HFF-Myc (cell line): ENCODE measurements around the gene SARM1.

ENCODE experiments used
- DNase-seq: peaks from one replicate; pipeline ENCODE4 v3.0.0-alpha.2; 2011; ENCODE audit warnings: low read depth; ENCODE audit errors: extremely low read depth
- H3K4me3 ChIP-seq: replicated peaks from 2 replicates; pipeline ENCODE4 v1.5.1; 2011; ENCODE audit warnings: low read depth, mild to moderate bottlenecking, control low read depth, low read length
- TF ChIP-seq, protein P1 (sequence below): IDR thresholded peaks from 2 replicates; pipeline ENCODE4 v1.5.1; 2012; ENCODE audit warnings: mild to moderate bottlenecking, low read depth, low read length, control low read depth; ENCODE audit errors: missing control alignments

SARM1 gene

DNA sequence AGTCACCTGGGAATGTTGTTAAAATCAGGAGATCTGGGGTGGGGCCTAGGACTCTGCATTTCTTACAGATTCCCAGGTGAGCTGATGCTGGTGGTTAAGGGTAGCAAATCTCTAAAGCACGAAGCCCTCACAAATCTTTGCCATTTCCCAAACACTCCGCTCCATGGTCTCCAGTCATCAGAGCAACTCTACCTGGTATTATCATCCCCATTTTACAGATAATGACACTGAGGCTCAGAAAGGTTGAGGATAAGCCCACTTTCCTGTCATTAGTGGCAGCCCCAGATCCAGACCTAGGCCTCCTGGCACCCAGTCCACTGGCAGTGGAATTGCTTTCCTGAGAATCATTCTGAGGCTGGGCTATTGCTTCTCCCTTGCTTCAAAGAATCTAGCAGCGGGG is 25.8 kb downstream of the SARM1 start:
- no peak overlapping the region for H3K4me3 ChIP-seq

DNA sequence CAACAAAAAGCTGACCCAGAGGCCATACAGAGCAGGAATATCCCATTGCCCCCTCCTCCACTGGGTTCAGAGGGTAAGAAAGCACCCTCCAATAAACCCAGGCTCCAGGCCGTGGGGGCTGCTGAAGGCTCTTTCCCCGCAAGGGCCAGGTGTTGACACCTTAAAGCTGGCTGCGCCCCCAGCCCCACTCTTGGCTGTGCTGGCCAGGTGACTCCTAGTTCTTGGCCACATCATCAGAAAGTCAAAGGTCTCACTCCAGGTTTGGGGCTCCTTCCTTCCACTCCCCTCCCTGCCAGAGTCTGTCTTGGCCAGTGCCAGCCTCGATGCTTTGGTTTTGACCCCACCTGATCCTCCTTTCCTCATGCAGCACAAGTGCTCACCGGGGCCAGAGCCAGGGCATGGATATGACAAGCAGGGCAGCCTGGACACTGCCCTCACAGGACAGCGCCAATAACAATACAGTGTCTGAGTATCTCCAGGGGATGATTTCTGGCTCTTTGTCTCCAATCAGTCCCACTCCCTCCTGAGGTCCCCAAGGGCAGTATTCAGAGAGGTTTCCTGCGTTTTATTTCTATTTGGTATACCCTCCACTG is 26.3 kb downstream of the SARM1 start:
- no peak overlapping the region for H3K4me3 ChIP-seq
- TF ChIP-seq, protein P1, sequence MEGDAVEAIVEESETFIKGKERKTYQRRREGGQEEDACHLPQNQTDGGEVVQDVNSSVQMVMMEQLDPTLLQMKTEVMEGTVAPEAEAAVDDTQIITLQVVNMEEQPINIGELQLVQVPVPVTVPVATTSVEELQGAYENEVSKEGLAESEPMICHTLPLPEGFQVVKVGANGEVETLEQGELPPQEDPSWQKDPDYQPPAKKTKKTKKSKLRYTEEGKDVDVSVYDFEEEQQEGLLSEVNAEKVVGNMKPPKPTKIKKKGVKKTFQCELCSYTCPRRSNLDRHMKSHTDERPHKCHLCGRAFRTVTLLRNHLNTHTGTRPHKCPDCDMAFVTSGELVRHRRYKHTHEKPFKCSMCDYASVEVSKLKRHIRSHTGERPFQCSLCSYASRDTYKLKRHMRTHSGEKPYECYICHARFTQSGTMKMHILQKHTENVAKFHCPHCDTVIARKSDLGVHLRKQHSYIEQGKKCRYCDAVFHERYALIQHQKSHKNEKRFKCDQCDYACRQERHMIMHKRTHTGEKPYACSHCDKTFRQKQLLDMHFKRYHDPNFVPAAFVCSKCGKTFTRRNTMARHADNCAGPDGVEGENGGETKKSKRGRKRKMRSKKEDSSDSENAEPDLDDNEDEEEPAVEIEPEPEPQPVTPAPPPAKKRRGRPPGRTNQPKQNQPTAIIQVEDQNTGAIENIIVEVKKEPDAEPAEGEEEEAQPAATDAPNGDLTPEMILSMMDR, result no peak
- no peak for DNase-seq

More for the DNA sequence above, 25.8 kb downstream of the SARM1 start:
- DNase-seq, result no peak
- TF ChIP-seq, protein P1, result no peak

DNA sequence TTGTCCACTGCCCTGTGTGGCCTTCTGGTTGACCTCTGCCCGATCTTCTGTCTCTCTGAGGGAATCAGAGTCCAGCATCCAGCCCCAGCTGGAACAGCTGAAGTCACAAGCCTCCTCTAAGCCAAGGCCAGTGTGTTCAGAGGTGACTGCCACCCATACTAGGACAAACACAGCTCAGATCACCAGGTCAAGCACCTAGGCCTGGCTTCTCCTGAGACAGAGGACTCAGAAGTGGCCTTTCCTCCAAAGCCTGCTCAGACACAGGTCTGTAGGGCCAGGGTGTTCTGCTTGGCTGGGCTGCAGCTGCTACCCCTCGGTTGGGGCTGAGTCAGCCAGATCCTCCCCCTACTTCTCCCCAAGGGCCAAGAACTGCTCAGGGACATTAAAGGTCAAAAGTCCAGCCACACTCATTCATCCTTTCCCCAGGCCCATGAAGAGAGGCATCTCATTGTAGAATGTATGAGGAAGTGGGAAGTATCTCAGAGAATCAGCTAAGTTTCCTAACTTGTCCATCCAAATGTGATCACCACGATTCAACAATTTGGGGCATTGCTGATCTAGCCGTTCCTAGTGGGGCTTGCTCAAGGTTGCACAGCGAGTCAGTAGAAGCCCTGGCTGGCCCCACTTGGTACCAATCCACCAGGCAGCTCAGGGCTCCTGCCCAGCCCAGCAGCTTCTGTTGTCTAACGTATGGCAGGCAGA is 26.9 kb downstream of the SARM1 start:
- no peak overlapping the region for H3K4me3 ChIP-seq
- DNase-seq, result no peak
- TF ChIP-seq, protein P1, result no peak

DNA sequence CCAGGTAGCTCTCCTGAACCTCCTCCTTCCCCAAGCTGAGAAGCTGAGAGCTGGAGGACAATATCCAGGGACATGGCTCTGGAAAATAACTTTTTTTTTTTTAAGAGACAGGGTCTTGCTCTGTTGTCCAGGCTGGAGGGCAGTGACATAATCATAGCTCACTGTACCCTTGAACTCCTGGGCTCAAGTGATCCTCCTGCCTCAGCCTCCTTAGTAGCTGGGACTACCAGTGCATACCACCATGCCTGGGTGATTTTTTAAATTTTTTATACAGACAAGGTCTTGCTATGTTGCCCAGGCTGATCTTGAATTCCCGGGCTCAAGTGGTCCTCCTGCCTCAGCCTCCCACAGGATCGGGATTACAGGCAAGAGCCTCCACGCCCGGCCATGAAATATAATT is 28.3 kb downstream of the SARM1 start:
- TF ChIP-seq, protein P1, result no peak

DNA sequence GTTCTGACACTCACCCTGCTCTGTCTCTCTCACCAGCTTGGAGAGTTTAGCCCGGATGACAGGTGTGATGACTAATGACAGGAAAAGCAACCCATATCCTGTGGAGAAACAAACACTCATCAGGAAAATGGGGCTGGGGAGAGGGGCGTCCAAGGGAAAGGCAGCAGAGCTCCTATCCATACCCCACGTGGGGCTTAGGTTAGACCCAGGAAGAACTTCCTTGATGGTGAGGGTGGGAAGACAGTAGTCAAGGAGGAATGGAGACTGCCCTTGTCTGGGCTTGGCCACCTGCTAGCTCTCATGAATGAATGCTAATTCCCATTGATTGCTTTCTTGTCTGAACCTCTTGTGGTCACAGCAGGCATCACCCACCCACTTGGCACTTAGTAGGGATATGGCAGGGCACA is 30.7 kb downstream of the SARM1 start:
- DNase-seq, result no peak
- H3K4me3 ChIP-seq, result no peak overlapping the region
- TF ChIP-seq, protein P1, result no peak

More for the DNA sequence above, 28.3 kb downstream of the SARM1 start:
- DNase-seq, result no peak
- H3K4me3 ChIP-seq, result no peak overlapping the region

DNA sequence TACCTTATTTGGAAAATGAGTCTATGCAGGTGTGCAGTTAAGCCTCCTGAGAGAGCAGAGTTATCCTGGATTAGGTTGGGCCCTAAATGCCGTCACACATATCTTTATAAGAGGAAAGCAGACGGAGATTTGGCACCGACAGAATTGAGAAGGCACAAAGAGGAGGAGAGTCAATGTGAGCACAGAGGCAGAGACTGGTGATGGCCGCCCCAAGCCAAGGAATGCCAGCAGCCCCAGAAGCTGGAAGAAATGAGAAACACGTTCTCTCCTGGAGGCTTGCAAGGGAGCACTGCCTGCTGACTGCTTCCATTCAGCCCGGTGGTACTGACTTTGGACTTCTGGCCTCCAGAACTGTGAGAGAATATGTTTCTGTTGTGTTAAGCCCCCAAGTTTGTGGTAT is 31.4 kb downstream of the SARM1 start:
- H3K4me3 ChIP-seq, result no peak overlapping the region
- TF ChIP-seq, protein P1, result no peak

More for the DNA sequence above, 31.4 kb downstream of the SARM1 start:
- no peak for DNase-seq
